ENCODE measurements around the gene GABRG3. TPM values are rescaled to one million over a fixed set of nuclear protein-coding genes. Genes with fewer than 3 reads are reported as not detected.

GABRG3 gene
- total and polyA plus RNA-seq, 9 of the 15 experiments (the other 6 are each of a cell fraction or from before 2014, with no cell fraction given): 4.0 to 15.1 (median 11.2) TPM

DNA sequence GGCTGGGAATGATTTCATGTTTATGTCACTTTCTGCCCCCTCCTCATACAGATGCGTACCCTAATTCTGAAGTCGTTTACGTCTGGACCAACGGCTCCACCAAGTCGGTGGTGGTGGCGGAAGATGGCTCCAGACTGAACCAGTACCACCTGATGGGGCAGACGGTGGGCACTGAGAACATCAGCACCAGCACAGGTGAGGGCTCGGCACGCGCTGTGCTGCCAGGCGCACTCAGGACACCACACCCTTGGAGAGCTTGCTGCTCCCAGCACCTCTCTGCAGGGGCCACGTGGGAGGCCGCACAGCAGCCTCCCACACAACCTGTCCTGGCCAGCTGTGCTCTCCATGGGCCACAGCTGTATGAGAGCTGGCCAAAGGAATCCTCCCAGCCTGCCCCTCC is 33.8 kb upstream of the GABRG3 start:
- no peak for ATAC-seq
- H3K4me2 ChIP-seq (ENCODE audit: insufficient read depth, low read length): no peak overlapping the region
- POLR2A ChIA-PET: no interaction called here

More for the DNA sequence above, 33.8 kb upstream of the GABRG3 start:
- Histone ChIP-seq H3K9me3 (replicated peaks; ENCODE audit: control insufficient read depth, insufficient read depth, low read depth, low read length) (no peaks in the 10 kb centered on the region), H4K20me1 (replicated peaks; ENCODE audit: control insufficient read depth, insufficient read depth, low read length) (no peaks in the 10 kb centered on the region), H3K4me1 (replicated peaks in 1 of 2; ENCODE audit: control insufficient read depth in 2 of 2, insufficient read depth in 2 of 2, low read length in 2 of 2) (no peaks in the 10 kb centered on the region), H3K9ac (ENCODE audit: insufficient read depth in 1 of 2, low read depth in 2 of 2, low read length in 2 of 2) (no peak overlapping the region), H3K36me3 (ENCODE audit: control insufficient read depth, insufficient read depth, low read length) (no peaks in the 10 kb centered on the region), H3K4me3 (no peak overlapping the region), H3K27ac (ENCODE audit: extremely low read depth, low read depth, low read length) (no peak overlapping the region), H3K27me3 (ENCODE audit: control insufficient read depth in 2 of 2, insufficient read depth in 2 of 2, low read length in 2 of 2) (peaks cover 0 to 13% of the 10 kb centered on the region in 2 experiments; a peak in 1 of 5 replicates), H3K9me1 (ENCODE audit: control insufficient read depth, insufficient read depth, low read length) (peaks cover 2% of the 10 kb centered on the region), H3K79me2 (ENCODE audit: control insufficient read depth, insufficient read depth, low read length) (no peaks in the 10 kb centered on the region), H2AFZ (ENCODE audit: low read depth, low read length) (no peak overlapping the region)
- intact Hi-C loops (cut with micrococcal nuclease) (no loop called here), in situ Hi-C loops (cut with MboI) (no loop called here)
- no peak for DNase-seq (ENCODE audit: extremely low read depth in 1 of 4, low spot score in 3 of 4)
- no peak for TF ChIP-seq SMARCE1 (IDR thresholded peaks at IDR 0.05)
- no peak for TF ChIP-seq HLTF (IDR thresholded peaks at IDR 0.05)
- TF ChIP-seq XRCC5 (IDR thresholded peaks at IDR 0.05; ENCODE audit: low read depth, low read length): no peak
- TF ChIP-seq SMC3 (conservative IDR thresholded peaks at IDR 0.05; ENCODE audit: insufficient read depth, low read depth, low read length): no peak
- TF ChIP-seq CCAR2 (IDR thresholded peaks at IDR 0.05; ENCODE audit: low read depth, low read length): no peak
- no peak for TF ChIP-seq ZSCAN32 (CRISPR knock-in tag; IDR thresholded peaks at IDR 0.05)
- TF ChIP-seq SMARCA4 (IDR thresholded peaks at IDR 0.05): no peak
- TF ChIP-seq SMARCB1 (IDR thresholded peaks at IDR 0.05; ENCODE audit: insufficient read length, low read depth): no peak
- no peak for TF ChIP-seq NR2C2 (CRISPR knock-in tag; IDR thresholded peaks at IDR 0.05)
- no peak for TF ChIP-seq NR2C2 (tag; IDR thresholded peaks at IDR 0.05)
- TF ChIP-seq, protein P1, sequence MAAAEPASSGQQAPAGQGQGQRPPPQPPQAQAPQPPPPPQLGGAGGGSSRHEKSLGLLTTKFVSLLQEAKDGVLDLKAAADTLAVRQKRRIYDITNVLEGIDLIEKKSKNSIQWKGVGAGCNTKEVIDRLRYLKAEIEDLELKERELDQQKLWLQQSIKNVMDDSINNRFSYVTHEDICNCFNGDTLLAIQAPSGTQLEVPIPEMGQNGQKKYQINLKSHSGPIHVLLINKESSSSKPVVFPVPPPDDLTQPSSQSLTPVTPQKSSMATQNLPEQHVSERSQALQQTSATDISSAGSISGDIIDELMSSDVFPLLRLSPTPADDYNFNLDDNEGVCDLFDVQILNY (CRISPR knock-in tag; IDR thresholded peaks at IDR 0.05): no peak
- TF ChIP-seq CC2D1A (IDR thresholded peaks at IDR 0.05): no peak
- no peak for TF ChIP-seq HNRNPK (IDR thresholded peaks at IDR 0.05; ENCODE audit: low read depth, low read length, poor library complexity, severe bottlenecking)
- no peak for TF ChIP-seq NR2C1 (IDR thresholded peaks at IDR 0.05)
- TF ChIP-seq NR2C1 (tag; IDR thresholded peaks at IDR 0.05): no peak
- TF ChIP-seq, protein P2, sequence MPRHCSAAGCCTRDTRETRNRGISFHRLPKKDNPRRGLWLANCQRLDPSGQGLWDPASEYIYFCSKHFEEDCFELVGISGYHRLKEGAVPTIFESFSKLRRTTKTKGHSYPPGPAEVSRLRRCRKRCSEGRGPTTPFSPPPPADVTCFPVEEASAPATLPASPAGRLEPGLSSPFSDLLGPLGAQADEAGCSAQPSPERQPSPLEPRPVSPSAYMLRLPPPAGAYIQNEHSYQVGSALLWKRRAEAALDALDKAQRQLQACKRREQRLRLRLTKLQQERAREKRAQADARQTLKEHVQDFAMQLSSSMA (CRISPR knock-in tag; IDR thresholded peaks at IDR 0.05): no peak
- TF ChIP-seq, protein P3, sequence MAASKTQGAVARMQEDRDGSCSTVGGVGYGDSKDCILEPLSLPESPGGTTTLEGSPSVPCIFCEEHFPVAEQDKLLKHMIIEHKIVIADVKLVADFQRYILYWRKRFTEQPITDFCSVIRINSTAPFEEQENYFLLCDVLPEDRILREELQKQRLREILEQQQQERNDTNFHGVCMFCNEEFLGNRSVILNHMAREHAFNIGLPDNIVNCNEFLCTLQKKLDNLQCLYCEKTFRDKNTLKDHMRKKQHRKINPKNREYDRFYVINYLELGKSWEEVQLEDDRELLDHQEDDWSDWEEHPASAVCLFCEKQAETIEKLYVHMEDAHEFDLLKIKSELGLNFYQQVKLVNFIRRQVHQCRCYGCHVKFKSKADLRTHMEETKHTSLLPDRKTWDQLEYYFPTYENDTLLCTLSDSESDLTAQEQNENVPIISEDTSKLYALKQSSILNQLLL (CRISPR knock-in tag; IDR thresholded peaks at IDR 0.05; ENCODE audit: borderline replicate concordance): no peak
- TF ChIP-seq TCF7 (IDR thresholded peaks at IDR 0.05; ENCODE audit: borderline replicate concordance): no peak
- CTCF ChIA-PET (ENCODE audit: low intra/inter-chr PET ratio): no interaction called here
- WGBS (ENCODE audit: insufficient coverage, low coverage, missing lambda C conversion rate): 0% methylated on average over 13 of the region's 13 CpGs
- no peak for FAIRE-seq
- no TSS peak for BruUV-seq (replicated peaks)

Data from K562 (cell line).